A673 (cell line): Measurements from ENCODE around the gene ASPG.

Source experiments
- EZH2 ChIP-seq: fragments of 200-600 bp; sonication (generic); IDR thresholded peaks from 2 replicates; pipeline ENCODE4 v1.6.1; 2017; ENCODE audit warnings: borderline replicate concordance, low read depth, mild to moderate bottlenecking, mixed read lengths, antibody characterized with exemption, low read length; ENCODE audit not compliant: poor library complexity, severe bottlenecking
- TF ChIP-seq, protein P1 (sequence below): fragments of 300-800, 200-600 bp; sonication (generic); conservative IDR thresholded peaks from 2 replicates; pipeline ENCODE4 v1.5.1; 2017; ENCODE audit warnings: low read depth, mild to moderate bottlenecking, antibody characterized with exemption, low read length, moderate library complexity, mixed read lengths

DNA sequence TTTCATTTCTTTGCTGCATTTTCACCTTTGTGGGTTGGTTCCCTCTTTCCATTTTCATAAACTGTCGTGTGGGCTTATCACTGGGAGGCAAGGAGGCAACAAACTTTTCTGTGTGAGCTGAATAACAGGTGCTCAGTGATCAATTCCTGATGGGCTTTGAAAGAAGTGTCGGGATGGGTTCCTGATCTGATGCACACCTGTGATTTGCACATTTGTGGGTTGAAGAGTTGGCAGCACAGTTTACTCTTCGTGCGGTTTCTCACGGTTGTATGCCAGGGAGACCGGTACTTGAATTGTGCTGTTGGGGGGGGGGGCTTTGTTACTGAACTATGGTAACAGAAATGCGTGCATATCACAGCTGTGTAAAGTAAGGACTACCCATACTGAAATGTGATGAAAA lies 16.0 kb upstream of the ASPG start:
- TF ChIP-seq, protein P1, sequence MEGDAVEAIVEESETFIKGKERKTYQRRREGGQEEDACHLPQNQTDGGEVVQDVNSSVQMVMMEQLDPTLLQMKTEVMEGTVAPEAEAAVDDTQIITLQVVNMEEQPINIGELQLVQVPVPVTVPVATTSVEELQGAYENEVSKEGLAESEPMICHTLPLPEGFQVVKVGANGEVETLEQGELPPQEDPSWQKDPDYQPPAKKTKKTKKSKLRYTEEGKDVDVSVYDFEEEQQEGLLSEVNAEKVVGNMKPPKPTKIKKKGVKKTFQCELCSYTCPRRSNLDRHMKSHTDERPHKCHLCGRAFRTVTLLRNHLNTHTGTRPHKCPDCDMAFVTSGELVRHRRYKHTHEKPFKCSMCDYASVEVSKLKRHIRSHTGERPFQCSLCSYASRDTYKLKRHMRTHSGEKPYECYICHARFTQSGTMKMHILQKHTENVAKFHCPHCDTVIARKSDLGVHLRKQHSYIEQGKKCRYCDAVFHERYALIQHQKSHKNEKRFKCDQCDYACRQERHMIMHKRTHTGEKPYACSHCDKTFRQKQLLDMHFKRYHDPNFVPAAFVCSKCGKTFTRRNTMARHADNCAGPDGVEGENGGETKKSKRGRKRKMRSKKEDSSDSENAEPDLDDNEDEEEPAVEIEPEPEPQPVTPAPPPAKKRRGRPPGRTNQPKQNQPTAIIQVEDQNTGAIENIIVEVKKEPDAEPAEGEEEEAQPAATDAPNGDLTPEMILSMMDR, result no peak
- TF ChIP-seq EZH2, result no peak
